Measurements from ENCODE around the gene GRM1. TPM values are rescaled to one million over a fixed set of nuclear protein-coding genes. Genes with fewer than 3 reads are reported as not detected.

The GRM1 gene
- total and polyA plus RNA-seq, 8 donors: not detected

- Histone ChIP-seq H3K27me3 (no peaks in the 10 kb centered on the region), H3K4me1 (no peaks in the 10 kb centered on the region), H3K36me3 (no peaks in the 10 kb centered on the region), H3K9me3 (no peaks in the 10 kb centered on the region), H3K4me3 (no peak overlapping the region), H3K27ac (no peak overlapping the region)
- TF ChIP-seq EP300 (IDR thresholded peaks at IDR 0.05) (no peak), CTCF (IDR thresholded peaks at IDR 0.05) (no peak), POLR2AphosphoS5 (IDR thresholded peaks at IDR 0.05) (no peak), POLR2A (IDR thresholded peaks at IDR 0.05) (no peak)
- intact Hi-C loops (cut with DNase I; ENCODE audit: low total_unique reads): no loop called here
- WGBS, 5 donors: 89 to 100% (median 92%) methylated on average over 1 of the region's 1 CpG
- DNase-seq: no peak
Measured at GRCh38 chr6:146184701-146185100, 155.8 kb downstream of the GRM1 start.

GRCh38 chr6:146189131-146189530 lies 160.3 kb downstream of the GRM1 start:
- no peaks in the 10 kb centered on the region for H3K4me1 ChIP-seq
- intact Hi-C loops (cut with DNase I; ENCODE audit: low total_unique reads): no loop called here
- no peaks in the 10 kb centered on the region for H3K36me3 ChIP-seq
- no peaks in the 10 kb centered on the region for H3K9me3 ChIP-seq
- no peaks in the 10 kb centered on the region for H3K27me3 ChIP-seq
- no peak overlapping the region for H3K27ac ChIP-seq
- no peak for TF ChIP-seq POLR2A (IDR thresholded peaks at IDR 0.05)
- TF ChIP-seq CTCF (IDR thresholded peaks at IDR 0.05): no peak
- TF ChIP-seq EP300 (IDR thresholded peaks at IDR 0.05): no peak
- 69 to 83% (median 77%) methylated on average over 3 of the region's 3 CpGs for WGBS, 5 donors
- DNase-seq: no peak
- H3K4me3 ChIP-seq: no peak overlapping the region

GRCh38 chr6:146190581-146190980 lies 161.7 kb downstream of the GRM1 start:
- Histone ChIP-seq H3K4me3 (no peak overlapping the region), H3K27me3 (no peaks in the 10 kb centered on the region), H3K36me3 (no peaks in the 10 kb centered on the region), H3K4me1 (no peaks in the 10 kb centered on the region), H3K27ac (no peak overlapping the region), H3K9me3 (no peaks in the 10 kb centered on the region)
- DNase-seq: no peak
- WGBS, 5 donors: 72 to 83% (median 79%) methylated on average over 2 of the region's 2 CpGs
- intact Hi-C loops (cut with DNase I; ENCODE audit: low total_unique reads): no loop called here
- TF ChIP-seq CTCF (IDR thresholded peaks at IDR 0.05) (no peak), POLR2A (IDR thresholded peaks at IDR 0.05) (no peak), POLR2AphosphoS5 (IDR thresholded peaks at IDR 0.05) (no peak), EP300 (IDR thresholded peaks at IDR 0.05) (no peak)

- H3K4me1 ChIP-seq: no peaks in the 10 kb centered on the region
- TF ChIP-seq CTCF (IDR thresholded peaks at IDR 0.05): no peak
- TF ChIP-seq POLR2A (IDR thresholded peaks at IDR 0.05): no peak
- no peak for TF ChIP-seq POLR2AphosphoS5 (IDR thresholded peaks at IDR 0.05)
- TF ChIP-seq EP300 (IDR thresholded peaks at IDR 0.05): no peak
- DNase-seq: no peak
- intact Hi-C loops (cut with DNase I; ENCODE audit: low total_unique reads): no loop called here
- H3K9me3 ChIP-seq: no peaks in the 10 kb centered on the region
- no peaks in the 10 kb centered on the region for H3K27me3 ChIP-seq
- WGBS, 5 donors: 73 to 86% (median 81%) methylated on average over 3 of the region's 3 CpGs
- no peak overlapping the region for H3K4me3 ChIP-seq
- H3K36me3 ChIP-seq: no peaks in the 10 kb centered on the region
- H3K27ac ChIP-seq: no peak overlapping the region
Measured at GRCh38 chr6:146191166-146191565, 162.3 kb downstream of the GRM1 start.

Measured in stomach (tissue), 9 donors.